GM13977 (cell line): ENCODE data around the gene ABHD12B.
"Not testable (repeated sequence)": the region's sequence is repeated elsewhere in the genome, so short reads cannot be mapped to it uniquely, and the experiment has no call there.

ENCODE experiments used
- DNase-seq: peaks from one replicate; pipeline ENCODE4 v3.0.0; 2012; ENCODE audit warnings: low spot score
- in situ Hi-C: fragments of 300-500 bp; cut with MboI; formaldehyde crosslinking; loops from one replicate; pipeline ENCODE4 v1.12.0; 2022; ENCODE audit warnings: low sequenced_read_pairs, low pct_unique_long_range_greater_than_20kb, mixed read lengths, inconsistent platforms; ENCODE audit not compliant: unreplicated experiment
- TF ChIP-seq, protein P1 (sequence below): IDR thresholded peaks from 2 replicates; pipeline ENCODE4 v1.5.1; 2012; ENCODE audit warnings: mild to moderate bottlenecking, control low read depth; ENCODE audit not compliant: insufficient read depth; ENCODE audit errors: extremely low read depth, missing control alignments

ABHD12B gene

DNA sequence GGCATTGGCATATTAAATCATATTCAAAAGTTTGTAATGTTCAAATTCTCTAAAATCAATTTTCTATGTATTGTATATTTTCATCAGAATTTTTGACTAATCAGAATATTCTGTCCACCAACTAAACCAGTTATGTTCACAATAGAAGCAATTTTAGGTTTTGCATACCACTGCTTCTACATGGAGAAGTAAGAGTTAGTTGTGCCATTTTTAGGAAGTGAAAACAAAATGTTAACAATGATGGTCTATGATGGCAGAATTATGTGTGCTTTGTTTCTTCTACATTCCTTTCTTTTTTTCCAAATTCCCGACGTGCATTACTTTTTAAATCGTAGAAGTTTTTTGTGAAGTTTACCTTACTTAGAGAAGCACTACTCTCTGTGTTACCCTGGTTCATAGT lies 29.5 kb downstream of the ABHD12B start:
- in situ Hi-C loops, result no loop called here
- TF ChIP-seq, protein P1, sequence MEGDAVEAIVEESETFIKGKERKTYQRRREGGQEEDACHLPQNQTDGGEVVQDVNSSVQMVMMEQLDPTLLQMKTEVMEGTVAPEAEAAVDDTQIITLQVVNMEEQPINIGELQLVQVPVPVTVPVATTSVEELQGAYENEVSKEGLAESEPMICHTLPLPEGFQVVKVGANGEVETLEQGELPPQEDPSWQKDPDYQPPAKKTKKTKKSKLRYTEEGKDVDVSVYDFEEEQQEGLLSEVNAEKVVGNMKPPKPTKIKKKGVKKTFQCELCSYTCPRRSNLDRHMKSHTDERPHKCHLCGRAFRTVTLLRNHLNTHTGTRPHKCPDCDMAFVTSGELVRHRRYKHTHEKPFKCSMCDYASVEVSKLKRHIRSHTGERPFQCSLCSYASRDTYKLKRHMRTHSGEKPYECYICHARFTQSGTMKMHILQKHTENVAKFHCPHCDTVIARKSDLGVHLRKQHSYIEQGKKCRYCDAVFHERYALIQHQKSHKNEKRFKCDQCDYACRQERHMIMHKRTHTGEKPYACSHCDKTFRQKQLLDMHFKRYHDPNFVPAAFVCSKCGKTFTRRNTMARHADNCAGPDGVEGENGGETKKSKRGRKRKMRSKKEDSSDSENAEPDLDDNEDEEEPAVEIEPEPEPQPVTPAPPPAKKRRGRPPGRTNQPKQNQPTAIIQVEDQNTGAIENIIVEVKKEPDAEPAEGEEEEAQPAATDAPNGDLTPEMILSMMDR, result no peak
- no peak for DNase-seq

DNA sequence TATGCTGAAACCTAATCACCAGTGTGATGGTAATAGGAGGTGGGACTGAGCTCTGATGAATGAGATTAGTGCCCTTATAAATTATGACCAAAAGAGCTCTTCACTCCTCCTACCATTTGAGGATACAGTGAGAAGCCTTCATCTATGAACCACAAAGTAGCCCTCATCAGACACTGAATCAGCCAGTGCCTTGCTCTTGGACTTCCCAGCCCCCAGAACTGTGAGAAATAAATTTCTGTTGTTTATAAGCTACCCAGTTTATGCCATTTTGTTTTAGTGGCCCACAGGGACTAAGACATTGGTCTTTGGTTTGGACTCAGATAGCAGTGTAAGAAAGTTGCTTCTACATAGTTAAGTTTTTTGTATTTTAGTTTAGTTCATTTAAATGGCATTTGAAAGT lies 32.9 kb downstream of the ABHD12B start:
- TF ChIP-seq, protein P1, result no peak

DNA sequence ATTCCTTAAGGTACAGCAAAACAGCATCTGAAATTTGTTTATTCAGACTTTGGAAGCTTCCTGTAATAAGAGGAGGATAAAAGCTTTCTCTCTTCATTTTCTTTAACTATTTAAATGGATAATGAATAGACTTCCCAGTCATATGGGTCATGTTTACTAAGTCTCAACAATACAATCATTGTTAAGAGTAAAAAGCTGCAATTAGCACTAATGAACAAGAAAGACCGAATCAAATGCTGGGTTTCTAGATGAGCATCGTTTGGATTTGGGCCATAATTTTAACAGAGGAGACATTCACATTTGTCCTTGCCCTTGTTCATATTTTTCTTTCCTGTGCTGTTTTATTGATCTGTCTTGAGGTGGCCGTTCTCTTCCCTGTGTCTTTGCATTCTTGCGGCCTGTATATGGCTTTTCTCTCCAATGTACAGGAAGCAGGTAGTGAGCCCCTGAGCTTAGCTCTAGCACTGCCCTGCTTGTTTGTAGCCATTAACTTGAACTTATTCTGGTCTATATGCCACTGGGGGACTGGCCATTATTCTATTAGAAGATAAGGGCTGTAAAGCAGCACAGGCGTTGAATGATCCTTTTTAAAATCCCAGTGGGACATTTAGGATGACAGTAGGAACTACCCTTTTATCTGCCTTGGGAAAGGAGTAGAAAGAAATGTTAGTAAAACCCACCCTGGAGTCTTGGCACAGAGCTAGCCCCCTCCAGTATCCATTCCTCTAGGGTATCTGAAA lies 34.6 kb downstream of the ABHD12B start:
- in situ Hi-C loops, result no loop called here
- DNase-seq, result no peak

More for the DNA sequence above, 32.9 kb downstream of the ABHD12B start:
- in situ Hi-C loops, result no loop called here
- no peak for DNase-seq

DNA sequence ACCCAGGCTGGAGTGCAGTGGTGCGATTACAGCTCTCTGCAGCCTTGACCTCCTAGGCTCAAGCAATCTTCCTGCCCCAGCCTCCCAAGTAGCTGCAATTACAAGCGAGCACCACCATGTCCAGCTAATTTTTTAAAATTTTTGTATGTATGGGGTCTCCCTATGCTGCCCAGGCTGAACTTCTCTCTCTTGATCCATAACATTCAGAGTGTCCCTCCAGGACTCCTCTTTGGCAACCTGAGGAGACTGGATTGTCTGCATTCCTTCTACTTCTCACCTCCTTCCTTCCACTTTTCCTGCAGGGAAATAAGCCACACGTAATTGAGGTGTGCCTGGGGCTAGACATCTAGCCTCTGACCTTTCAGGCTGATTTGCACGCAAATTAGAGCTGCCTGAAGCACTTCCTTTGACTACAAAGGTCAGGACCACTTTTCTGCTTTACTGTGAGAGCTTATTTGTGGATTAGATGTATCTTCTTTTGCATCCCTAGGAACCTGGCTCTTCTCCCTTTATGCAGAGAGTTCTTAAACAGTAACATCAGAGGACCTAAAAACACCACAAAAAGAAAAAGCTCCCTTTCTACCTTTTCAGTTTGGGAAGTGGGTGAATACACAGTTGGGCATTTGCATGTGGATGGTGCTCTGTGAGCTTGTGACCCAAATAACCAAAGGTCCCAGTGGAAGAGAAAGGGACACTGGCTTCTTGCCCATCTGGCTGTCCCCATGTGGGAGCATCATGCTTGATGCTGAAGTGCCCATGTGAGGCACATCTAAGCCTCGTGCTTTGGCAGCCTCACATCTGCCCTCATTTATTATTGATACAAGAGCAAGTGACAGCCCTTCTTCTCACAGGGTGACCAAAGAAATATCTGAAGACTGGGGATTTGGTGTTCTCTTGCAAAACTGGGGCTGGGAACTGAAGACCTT lies 38.9 kb downstream of the ABHD12B start:
- in situ Hi-C loops, result no loop called here
- no peak for DNase-seq

More for the DNA sequence above, 34.6 kb downstream of the ABHD12B start:
- TF ChIP-seq, protein P1, result no peak

DNA sequence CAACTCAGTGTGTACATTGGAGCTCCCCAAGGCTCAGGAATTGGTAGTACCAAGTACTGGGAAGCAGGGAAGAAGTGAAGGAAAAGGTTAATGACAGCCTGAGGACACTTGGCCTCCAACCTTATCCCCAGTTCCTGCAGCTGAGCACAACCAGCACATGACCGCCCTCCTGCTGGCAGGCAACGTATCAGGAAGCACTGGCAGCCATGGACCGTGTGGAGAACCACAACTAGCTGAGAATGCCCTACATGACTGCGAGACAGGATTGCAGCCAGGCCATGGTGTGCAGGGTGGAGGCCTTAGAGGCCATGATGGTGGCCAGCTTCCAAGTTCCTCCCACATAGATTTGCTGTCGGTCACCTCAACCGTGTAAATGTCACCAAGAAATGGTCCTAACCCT lies 45.6 kb downstream of the ABHD12B start:
- no peak for DNase-seq
- in situ Hi-C loops, result no loop called here
- TF ChIP-seq, protein P1, result no peak

More for the DNA sequence above, 38.9 kb downstream of the ABHD12B start:
- TF ChIP-seq, protein P1, result no peak

DNA sequence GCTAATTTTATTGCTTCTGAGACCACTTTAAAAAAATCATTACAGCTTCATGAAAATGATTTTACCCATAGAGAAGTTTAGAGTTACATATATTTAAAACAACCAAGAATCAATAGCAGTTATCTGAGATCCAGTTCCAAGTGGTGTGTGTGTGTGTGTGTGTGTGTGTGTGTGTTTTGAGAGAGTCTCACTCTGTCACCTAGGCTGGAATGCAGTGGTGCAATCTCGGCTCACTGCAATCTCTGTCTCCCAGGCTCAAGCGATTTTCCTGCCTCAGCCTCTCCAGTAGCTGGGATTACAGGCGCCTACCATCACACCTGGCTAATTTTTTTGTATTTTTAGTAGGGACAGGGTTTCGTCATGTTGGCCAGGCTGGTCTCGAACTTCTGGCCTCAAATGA lies 47.7 kb downstream of the ABHD12B start:
- in situ Hi-C loops, DNase-seq: not testable (repeated sequence)
